HG02571 (cell line): Measurements from ENCODE around the gene KAZN.

Source experiments
- ATAC-seq: cut with Tn5 transposase; IDR thresholded peaks from one replicate; pipeline ENCODE4 v1.9.1; 2021; ENCODE audit warnings: mild to moderate bottlenecking, moderate library complexity; ENCODE audit not compliant: unreplicated experiment

The KAZN gene

GRCh38 chr1:14738647-14739046, 140.2 kb downstream of the KAZN start:
- ATAC-seq = no peak

DNA sequence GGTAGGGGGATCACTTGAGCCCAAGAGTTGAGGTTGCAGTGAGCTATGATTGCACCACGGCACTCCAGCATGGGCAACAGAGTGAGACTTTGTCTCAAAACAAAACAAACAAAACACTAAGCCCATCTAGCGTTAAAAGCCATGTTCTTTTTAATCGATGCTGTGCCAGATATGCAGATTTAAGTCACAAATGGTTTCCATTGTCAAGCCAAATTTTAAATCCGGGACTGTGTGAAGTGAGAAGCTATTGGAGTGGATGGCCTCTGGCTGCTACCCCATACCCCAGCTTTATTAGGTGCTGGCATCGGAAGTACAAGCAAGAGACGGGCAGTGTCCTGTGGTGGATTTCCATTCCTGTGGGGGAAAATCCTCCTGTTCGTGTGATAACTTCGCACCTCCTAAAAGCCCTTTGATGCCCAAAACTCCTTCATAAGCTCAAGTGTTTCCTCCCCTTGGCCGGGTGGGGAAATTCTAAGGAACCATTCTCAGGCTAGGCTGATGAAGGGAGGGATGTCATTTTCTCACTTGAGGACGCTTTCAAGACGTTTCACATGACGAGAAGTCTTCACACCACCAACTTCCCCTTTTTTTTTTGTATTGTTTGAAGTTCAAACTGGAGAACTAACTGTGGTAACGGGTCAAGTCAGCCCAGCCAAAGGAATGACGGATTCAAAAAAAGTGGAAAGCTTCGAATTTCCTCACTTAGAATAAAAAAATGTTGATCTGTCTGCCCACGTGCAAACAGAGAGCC, 140.8 kb downstream of the KAZN start:
- ATAC-seq = no peak

GRCh38 chr1:14740016-14740415, 141.5 kb downstream of the KAZN start:
- no peak for ATAC-seq

DNA sequence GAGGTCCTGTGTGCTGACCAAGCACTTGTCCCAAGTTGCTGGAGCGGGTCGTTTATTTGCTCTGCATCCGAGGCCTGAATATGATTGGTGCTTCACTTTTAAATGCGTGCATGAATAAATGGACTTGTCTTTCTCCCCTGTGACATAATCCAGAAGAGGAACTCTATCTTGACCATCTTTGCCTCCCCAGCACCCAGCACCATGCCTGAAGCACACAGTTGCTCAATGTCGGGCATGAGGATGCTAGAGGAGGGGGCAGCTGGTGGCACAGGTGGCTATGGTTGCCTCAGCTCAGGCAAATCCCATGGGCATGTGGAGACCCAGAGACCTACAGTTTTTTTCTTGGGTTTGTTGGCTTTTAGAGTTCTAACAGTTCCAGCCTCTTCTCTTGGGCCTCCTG, 142.6 kb downstream of the KAZN start:
- no peak for ATAC-seq

GRCh38 chr1:14741532-14741931, 143.0 kb downstream of the KAZN start:
- no peak for ATAC-seq

- ATAC-seq = no peak
Measured at GRCh38 chr1:14742181-14742980, 143.9 kb downstream of the KAZN start.

DNA sequence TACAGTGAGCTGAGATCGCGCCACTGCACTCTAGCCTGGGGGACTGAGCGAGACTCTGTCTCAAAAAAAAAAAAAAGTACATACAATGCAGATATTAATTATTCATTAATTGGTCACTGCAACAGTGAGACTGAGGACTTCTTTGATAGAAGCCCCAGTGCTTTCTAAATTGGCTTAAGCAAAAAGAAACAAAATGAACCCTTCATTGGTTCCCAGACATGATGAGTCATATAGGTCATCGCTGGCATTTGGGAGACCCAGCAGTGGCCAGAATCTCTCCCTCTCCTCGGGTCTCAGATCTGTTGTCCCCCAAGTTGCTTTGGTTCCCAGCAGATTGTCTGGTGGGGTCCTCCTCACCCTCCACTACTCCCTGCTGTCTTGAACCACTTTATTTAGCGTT, 144.9 kb downstream of the KAZN start:
- no peak for ATAC-seq

GRCh38 chr1:14745001-14745720, 146.7 kb downstream of the KAZN start:
- ATAC-seq = no peak

GRCh38 chr1:14745789-14746188, 147.3 kb downstream of the KAZN start:
- no peak for ATAC-seq

- no peak for ATAC-seq
Measured at GRCh38 chr1:14746393-14746792, 147.9 kb downstream of the KAZN start.

DNA sequence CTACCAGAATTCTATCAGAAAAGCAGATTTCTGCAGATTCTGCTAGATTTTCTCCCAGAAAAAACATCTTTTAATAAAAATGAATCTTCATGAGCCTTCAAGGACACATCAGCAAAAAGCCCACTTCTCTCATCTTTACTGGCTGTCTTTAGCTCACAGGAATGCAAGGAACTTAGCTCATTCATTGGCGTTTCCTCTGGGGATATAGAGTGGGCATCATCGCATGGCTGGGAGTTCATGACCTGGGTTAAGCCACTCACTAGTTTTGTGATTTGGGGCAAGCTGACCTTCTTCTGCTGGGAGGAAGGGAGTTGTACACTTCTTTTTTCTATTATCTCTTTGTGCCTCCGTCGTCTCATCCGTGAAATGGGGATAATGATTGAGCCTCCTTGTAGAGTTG, 149.7 kb downstream of the KAZN start:
- ATAC-seq = no peak

DNA sequence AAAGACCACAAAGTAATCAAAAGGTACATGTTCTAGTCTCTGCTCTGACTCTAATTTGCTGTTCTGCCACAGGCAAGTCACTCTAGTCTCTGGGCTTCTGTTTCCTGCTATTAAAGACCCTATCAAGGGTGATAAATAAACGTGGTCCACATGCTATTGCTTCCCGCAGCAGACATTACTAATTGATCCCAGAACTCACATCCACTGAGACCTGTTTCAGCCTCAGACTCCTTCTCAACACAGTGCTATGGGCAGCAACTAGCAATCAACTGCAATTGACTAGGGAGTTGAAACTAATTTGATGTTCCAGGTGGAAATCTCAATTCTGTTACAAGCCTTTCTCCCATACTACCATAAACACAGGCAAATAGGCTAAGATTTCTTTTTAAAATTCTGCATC, 150.5 kb downstream of the KAZN start:
- ATAC-seq = no peak

DNA sequence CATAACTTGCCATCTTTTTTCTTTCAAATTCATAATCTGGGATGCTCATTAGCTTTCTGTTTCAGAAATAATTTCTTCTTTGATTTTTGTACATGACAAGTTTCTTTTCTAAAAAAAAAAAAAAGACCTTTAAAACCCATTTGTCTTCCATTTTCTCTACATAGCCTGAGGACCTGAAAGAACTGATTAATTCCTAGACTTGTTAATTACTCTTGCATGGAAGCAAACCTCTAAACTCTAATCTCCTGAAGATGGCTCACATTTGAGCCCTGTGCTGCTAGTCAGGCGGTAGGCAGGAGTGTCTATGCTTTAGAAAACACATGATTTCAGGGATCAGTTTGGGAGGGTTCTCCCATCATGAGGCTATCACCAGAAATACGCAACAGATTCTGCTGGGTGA, 152.0 kb downstream of the KAZN start:
- ATAC-seq = no peak

DNA sequence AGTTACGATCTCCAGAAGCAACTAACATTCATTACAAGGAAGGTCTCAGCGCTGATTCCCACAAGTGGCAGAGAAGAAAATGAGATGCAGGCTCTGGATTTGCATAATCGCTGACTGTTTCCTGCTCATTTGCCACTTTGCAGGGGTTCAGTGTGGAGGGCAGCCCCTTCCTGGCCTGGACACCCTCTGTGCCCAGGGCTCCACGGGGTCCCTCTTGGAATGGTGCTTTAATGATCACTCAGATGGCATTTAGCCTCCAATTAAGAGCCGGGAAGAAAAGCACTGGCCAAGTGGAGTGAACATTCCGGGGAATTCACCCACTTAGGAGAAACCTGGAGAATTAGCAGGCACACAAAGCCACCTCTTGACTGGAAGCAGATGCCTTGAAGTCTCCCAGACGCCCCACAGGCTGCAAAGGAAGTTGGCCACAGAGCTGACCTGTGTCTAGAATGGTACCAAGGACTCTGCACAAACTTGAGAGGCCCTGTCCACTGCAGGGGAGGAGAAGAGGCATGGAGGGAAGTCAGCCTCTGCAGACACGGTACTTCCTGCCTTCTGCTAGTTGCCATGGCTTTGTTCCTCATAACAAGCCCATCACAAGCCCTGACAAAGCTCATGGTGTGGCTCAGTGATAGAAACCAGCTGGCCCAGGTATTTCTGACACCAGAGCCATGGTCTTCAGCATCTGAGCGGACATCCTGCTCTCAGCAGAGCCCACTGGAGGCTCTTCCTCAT, 157.2 kb downstream of the KAZN start:
- ATAC-seq = no peak

DNA sequence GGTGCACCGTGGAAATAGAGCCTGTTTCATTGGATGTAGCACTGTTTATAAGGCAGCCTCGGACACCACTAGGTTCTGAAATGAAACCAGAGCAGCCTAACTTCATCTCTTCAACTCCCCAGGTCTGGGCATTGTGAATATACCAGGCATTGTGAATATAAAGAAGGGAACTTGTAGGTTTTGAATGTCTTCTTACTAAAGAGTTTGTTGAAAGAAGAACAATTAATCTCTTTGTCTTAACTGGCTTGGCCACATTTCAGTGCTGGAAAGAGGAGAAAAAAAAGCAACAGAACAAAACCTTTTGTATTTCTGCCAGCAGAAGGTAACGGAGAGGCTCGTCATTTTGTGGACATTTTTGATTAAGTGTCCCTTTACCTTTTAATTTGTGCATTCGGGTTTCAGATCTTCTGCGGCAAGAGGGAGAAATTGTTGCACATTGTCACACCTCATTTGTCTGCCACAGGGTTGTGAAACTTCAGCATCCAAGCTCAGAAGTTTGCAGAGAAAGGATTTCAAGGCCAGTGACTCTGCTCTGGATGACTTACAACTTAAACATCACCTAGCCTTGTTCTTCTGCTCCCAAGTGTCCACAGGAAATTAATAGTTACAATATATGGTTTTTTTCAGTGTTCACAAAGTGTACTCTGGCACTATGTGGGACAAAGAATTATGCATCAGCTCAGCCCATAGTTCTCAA, 158.3 kb downstream of the KAZN start:
- no peak for ATAC-seq

GRCh38 chr1:14757286-14757625, 158.8 kb downstream of the KAZN start:
- no peak for ATAC-seq

DNA sequence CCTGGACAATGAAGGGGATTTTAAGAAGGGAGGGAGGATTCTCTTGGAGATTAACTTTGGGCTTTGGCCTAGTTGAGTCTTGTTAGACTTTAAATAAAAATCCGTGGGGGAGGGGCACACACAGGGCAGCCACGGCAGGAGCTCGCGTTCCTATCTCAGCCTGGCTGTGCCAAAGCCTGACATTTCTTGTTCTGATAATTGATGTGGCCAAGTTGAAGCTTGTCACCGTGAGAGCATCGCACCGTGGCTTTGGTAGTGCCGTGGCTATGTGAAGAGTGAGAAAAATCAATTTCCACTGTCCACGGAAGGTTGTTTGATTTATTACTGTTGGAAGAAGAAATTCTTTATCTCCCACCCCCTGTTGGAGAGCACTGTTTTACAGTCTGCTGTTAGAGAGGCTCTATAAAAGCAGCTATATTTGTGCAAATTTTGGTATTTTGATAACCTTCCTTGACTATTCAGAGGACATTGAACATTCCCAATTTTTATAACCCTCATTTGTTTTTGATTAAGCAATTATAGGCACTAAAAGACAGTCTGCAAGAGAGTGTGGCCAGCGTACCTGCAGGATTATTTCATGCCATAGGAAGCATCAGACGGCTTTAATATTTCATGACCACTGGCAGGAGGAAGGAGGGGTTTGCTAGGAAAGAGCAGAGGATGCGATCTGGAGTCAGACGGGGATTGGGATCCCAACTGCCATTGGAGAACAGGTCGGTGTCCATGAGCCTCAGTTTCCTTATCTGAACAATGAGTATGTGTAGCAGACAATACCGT, 160.7 kb downstream of the KAZN start:
- no peak for ATAC-seq

DNA sequence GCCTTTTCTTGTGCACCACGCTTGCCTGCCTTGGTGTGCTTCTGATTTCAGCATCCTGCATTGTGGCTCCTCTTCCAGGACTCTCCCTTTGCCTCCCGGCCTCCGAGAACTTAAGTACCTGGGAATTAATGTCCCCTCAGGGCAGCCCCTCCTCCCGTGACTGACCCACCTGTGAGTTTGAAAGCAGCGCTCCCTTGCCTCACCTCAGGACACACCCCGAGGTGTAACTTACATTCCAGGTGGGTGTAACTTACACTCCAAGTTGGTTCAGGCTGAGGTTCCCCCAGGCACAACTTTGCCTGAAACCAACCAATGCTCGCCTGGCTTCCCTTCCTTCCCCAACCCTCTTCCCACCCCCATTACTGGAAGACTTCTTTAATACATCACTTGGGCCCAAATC, 161.4 kb downstream of the KAZN start:
- ATAC-seq = no peak

DNA sequence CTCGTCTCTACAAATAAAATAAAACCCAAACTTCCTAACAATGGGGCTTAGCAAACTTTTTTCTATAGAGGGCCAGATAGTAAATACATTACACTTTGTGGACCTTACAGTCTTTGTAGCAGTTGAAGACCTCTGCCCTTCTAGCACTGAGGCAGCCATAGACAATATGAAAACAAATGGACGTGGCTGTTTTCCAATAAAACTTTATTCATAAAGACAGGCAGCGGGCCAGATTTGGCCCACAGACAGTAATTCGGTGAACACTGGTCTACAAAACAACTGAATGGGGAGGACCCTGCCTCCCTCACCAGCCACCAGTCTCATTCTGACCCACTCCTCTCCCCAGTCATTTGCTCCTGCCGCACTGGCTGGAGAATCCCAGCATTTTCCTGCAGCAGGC, 162.3 kb downstream of the KAZN start:
- ATAC-seq = no peak
